Natural killer cell (primary cell): ENCODE measurements around the gene CYP11A1. TPM values are rescaled to one million over a fixed set of nuclear protein-coding genes. Genes with fewer than 3 reads are reported as not detected.

Experiments used
- ATAC-seq, 3 donors: fragments of 150-1000 bp in 2 of 3; fragments of 200-7000 bp in 1 of 3; cut with Tn5 transposase; 1 replicate in 1 of 3; 2 replicates in 2 of 3; pipeline ENCODE4 v1.10.0; 2021; ENCODE audit warnings: mild to moderate bottlenecking in 2 of 3, moderate library complexity in 2 of 3
- DNase-seq, 2 donors: peaks; one replicate each; pipeline versions ENCODE4 v3.0.0 to v3.0.0-alpha.2; 2013 to 2021; ENCODE audit warnings: mixed read lengths in 1 of 2
- H3K27ac ChIP-seq: one replicate; pipeline ENCODE4 v1.5.1; 2013; ENCODE audit warnings: mild to moderate bottlenecking, low read length
- H3K27me3 ChIP-seq: one replicate; pipeline ENCODE4 v1.6.1; 2013; ENCODE audit warnings: low read length; ENCODE audit not compliant: control insufficient read depth, insufficient read depth
- H3K36me3 ChIP-seq: one replicate; pipeline ENCODE4 v1.6.1; 2013; ENCODE audit warnings: low read length; ENCODE audit not compliant: control insufficient read depth, insufficient read depth
- H3K4me1 ChIP-seq: one replicate; pipeline ENCODE4 v1.6.1; 2013; ENCODE audit warnings: low read length; ENCODE audit not compliant: control insufficient read depth, insufficient read depth
- H3K4me3 ChIP-seq: one replicate; pipeline ENCODE4 v1.5.1; 2013; ENCODE audit warnings: low read length
- H3K9me3 ChIP-seq: one replicate; pipeline ENCODE4 v1.6.1; 2013; ENCODE audit warnings: low read length; ENCODE audit not compliant: control insufficient read depth, insufficient read depth
- H3K27ac Mint-ChIP-seq, 2 donors: one replicate each; pipeline ENCODE4 v1.8.0; 2022; ENCODE audit warnings: mild to moderate bottlenecking in 2 of 2, mixed read lengths in 2 of 2, moderate library complexity in 1 of 2
- H3K27me3 Mint-ChIP-seq, 2 donors: one replicate each; pipeline ENCODE4 v1.8.0; 2022; ENCODE audit warnings: low read depth in 2 of 2, mixed read lengths in 2 of 2
- H3K36me3 Mint-ChIP-seq: one replicate; pipeline ENCODE4 v1.8.0; 2022; ENCODE audit warnings: mixed read lengths
- H3K4me1 Mint-ChIP-seq, 2 donors: one replicate each; pipeline ENCODE4 v1.8.0; 2022; ENCODE audit warnings: mixed read lengths in 2 of 2
- H3K4me3 Mint-ChIP-seq: one replicate; pipeline ENCODE4 v1.8.0; 2022; ENCODE audit warnings: mild to moderate bottlenecking, moderate library complexity, mixed read lengths
- H3K9me3 Mint-ChIP-seq, 2 donors: one replicate each; pipeline ENCODE4 v1.8.0; 2022; ENCODE audit warnings: mixed read lengths in 2 of 2
- WGBS: methylation state at CpG from one replicate; pipeline ENCODE4 v1.1.7; 2013; ENCODE audit warnings: missing lambda C conversion rate; ENCODE audit not compliant: insufficient coverage; 5-methylcytosine and 5-hydroxymethylcytosine counted together
- intact Hi-C: fragments of 100-400 bp; cut with micrococcal nuclease; formaldehyde crosslinking; loops from one replicate; pipeline ENCODE4 v1.14.2; 2022
- total RNA-seq, 4 donors: library from RNA; stranded (reverse); fragments of 120-200 nt in 1 of 4; gene quantifications; one replicate each; pipeline versions ENCODE4 v1.2.3 to v1.2.4, GENCODE V29; 2013 to 2022
- TF ChIP-seq, protein P1 (sequence below): fragments of 200-600 bp; IDR thresholded peaks from one replicate; pipeline ENCODE4 v1.8.0; 2022; ENCODE audit warnings: antibody characterized with exemption

Gene CYP11A1
- total RNA-seq, 3 donors from 2014 or later (not counting 1 experiment from before 2014, with no cell fraction given): 5.1 TPM; not detected in 2

DNA sequence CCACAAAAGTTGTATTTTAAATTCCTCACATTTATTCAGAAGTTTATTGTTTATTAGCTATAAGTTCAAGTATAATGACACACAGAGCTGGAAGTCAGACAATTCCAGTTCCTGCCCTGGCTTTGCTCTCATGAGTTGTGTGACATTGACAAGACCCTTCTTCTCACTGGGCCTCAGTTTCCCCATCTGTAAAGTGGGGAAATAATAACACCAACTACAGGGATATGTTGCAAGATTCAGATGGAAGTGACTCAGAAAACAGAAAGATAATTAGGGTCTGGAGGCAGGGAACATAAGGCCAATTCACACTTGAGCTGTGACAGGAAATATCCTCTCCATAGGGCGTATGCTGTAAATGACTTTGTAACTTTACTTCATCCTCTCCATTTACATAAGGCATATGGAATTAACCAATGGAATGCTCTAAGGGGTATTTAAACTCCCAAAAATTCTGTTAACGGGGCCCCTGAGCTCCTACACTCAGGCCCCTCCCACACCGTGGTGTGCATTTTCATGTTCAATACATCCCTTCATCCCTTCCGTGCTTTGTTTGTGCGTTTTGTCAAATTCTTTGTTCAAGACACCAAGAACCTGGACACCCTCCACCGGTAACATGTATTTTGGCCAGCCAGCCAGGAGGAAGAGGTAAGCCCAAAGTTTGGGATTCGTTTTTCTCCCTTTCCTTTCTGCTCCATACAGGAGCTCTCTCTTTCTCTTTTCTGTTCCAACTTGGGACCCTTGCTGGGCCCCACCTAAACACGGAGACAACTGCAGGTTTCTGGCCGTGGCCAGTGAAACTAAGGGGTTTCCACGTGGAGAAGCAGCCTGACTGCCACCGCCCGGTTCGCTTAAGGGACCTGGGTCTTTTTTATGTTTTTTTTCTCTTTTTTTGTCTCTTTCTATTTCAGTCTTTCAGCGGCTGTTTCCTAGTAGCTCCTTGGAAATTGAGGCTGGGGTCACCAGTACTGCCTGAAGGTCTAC, 16.9 kb downstream of the CYP11A1 start:
- Histone ChIP-seq H3K27me3 (no peaks in the 10 kb centered on the region), H3K36me3 (no peaks in the 10 kb centered on the region), H3K4me3 (no peak overlapping the region), H3K27ac (no peak overlapping the region), H3K4me1 (no peaks in the 10 kb centered on the region), H3K9me3 (no peaks in the 10 kb centered on the region)
- no peaks in the 10 kb centered on the region for H3K9me3 Mint-ChIP-seq
- ATAC-seq (no peak), DNase-seq (no peak)
- no peak overlapping the region for H3K27ac Mint-ChIP-seq
- H3K36me3 Mint-ChIP-seq: no peaks in the 10 kb centered on the region
- H3K4me1 Mint-ChIP-seq: no peaks in the 10 kb centered on the region
- TF ChIP-seq, protein P1, sequence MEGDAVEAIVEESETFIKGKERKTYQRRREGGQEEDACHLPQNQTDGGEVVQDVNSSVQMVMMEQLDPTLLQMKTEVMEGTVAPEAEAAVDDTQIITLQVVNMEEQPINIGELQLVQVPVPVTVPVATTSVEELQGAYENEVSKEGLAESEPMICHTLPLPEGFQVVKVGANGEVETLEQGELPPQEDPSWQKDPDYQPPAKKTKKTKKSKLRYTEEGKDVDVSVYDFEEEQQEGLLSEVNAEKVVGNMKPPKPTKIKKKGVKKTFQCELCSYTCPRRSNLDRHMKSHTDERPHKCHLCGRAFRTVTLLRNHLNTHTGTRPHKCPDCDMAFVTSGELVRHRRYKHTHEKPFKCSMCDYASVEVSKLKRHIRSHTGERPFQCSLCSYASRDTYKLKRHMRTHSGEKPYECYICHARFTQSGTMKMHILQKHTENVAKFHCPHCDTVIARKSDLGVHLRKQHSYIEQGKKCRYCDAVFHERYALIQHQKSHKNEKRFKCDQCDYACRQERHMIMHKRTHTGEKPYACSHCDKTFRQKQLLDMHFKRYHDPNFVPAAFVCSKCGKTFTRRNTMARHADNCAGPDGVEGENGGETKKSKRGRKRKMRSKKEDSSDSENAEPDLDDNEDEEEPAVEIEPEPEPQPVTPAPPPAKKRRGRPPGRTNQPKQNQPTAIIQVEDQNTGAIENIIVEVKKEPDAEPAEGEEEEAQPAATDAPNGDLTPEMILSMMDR: no peak
- H3K27me3 Mint-ChIP-seq: peaks cover 19 to 33% of the 10 kb centered on the region in 2 donors
- intact Hi-C loops: no loop called here
- H3K4me3 Mint-ChIP-seq: no peak overlapping the region
- 80% methylated on average over 14 of the region's 14 CpGs for WGBS

DNA sequence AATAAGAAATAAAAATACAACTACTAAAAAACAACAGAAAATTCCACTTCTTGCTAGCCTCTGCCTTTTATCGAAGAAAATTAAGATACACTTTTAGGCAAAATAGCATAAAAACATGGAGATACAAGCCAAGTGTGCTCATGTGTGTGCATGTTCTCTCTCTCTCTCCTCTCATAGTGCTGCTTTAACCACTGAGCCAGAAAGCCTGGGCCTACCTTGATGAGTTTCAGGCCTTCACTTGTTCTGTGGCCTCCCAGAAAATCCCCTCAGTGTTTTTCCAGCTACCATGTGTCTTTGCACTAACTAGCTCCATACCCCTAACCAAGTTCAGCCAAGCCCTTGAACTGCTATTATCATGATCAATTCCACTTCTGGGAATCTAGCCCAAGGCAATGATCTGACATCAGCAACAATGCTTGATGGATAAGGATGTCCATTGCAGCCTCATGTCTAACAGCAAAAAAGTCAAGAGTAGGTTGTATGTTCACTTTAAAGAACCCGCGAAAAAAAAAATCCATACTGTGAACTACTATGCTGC, 18.1 kb downstream of the CYP11A1 start:
- H3K4me1 Mint-ChIP-seq: no peaks in the 10 kb centered on the region
- Histone ChIP-seq H3K27ac (no peak overlapping the region), H3K36me3 (no peaks in the 10 kb centered on the region), H3K4me1 (no peaks in the 10 kb centered on the region), H3K9me3 (no peaks in the 10 kb centered on the region), H3K27me3 (no peaks in the 10 kb centered on the region), H3K4me3 (no peak overlapping the region)
- ATAC-seq (no peak), DNase-seq (no peak)
- TF ChIP-seq, protein P1: no peak
- 100% methylated on average over 1 of the region's 3 CpGs for WGBS
- no peak overlapping the region for H3K4me3 Mint-ChIP-seq
- peaks cover 8 to 20% of the 10 kb centered on the region in 2 donors for H3K27me3 Mint-ChIP-seq
- no peak overlapping the region for H3K27ac Mint-ChIP-seq
- H3K9me3 Mint-ChIP-seq: no peaks in the 10 kb centered on the region
- intact Hi-C loops: no loop called here
- H3K36me3 Mint-ChIP-seq: no peaks in the 10 kb centered on the region

DNA sequence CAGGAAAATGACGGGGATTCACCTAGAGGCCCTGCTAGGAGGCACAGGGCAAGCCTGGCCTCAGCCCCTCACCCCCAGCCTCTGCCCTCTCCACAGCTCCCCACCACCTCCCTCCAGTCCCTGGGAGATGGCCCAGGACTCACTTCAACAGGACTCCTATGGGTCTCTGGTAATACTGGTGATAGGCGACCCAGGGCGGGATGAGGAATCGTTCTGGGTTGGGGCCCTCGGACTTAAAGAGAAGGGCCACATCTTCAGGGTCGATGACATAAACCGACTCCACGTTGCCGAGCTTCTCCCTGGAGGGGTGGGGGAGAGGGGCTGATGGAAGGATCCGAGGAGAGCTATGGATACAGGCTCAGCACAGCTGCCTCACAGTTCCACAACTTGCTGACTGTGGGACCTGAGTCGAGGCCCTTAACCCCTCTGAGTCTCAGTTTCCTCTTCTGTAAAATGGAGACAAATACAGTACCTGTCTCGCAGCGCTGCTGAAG, 19.6 kb downstream of the CYP11A1 start:
- TF ChIP-seq, protein P1: no peak
- H3K4me3 Mint-ChIP-seq: no peak overlapping the region
- DNase-seq (no peak), ATAC-seq (no peak)
- no peak overlapping the region for H3K27ac Mint-ChIP-seq
- Histone ChIP-seq H3K4me3 (no peak overlapping the region), H3K27ac (no peak overlapping the region), H3K36me3 (no peaks in the 10 kb centered on the region), H3K27me3 (no peaks in the 10 kb centered on the region), H3K4me1 (no peaks in the 10 kb centered on the region), H3K9me3 (no peaks in the 10 kb centered on the region)
- 90% methylated on average over 13 of the region's 13 CpGs for WGBS
- H3K9me3 Mint-ChIP-seq: no peaks in the 10 kb centered on the region
- peaks cover 4 to 15% of the 10 kb centered on the region in 2 donors for H3K27me3 Mint-ChIP-seq
- no peaks in the 10 kb centered on the region for H3K4me1 Mint-ChIP-seq
- no peaks in the 10 kb centered on the region for H3K36me3 Mint-ChIP-seq
- intact Hi-C loops: no loop called here
